Caco-2 (cell line): ENCODE data around the gene MCUB. TPM values are rescaled to one million over a fixed set of nuclear protein-coding genes. Genes with fewer than 3 reads are reported as not detected.

Source experiments
- BruUV-seq: library from RNA; stranded (reverse); fragments of 400-500 nt; replicated peaks from 2 replicates; lab custom pipeline; 2021; lab: Mats Ljungman, UMichigan
- CTCF ChIA-PET: fragments of 300-600 bp; sonication (Branson Sonifier 250); formaldehyde crosslinking; loops from one replicate; lab custom pipeline; 2022; ENCODE audit warnings: antibody characterized with exemption; lab: Charles Lee
- POLR2A ChIA-PET: fragments of 300-600 bp; sonication (Branson Sonifier 250); formaldehyde crosslinking; loops from one replicate; lab custom pipeline; 2022; ENCODE audit warnings: antibody characterized with exemption; lab: Charles Lee
- DNase-seq, 2 experiments: peaks; one replicate each; pipeline versions ENCODE4 v3.0.0 to v3.0.0-alpha.2; 2020 to 2022
- H3K27me3 ChIP-seq: replicated peaks from 2 replicates; pipeline ENCODE4 v1.6.0; 2011; ENCODE audit warnings: low read length; ENCODE audit not compliant: control insufficient read depth, insufficient read depth
- H3K36me3 ChIP-seq: 2 replicates; pipeline ENCODE4 v1.5.1; 2011; ENCODE audit warnings: low read length; ENCODE audit not compliant: control insufficient read depth, insufficient read depth
- H3K4me1 ChIP-seq: fragments of 250-450 bp; sonication (Bioruptor Pico); 2 replicates; pipeline ENCODE4 v1.5.1; 2020; ENCODE audit warnings: mild to moderate bottlenecking
- H3K4me3 ChIP-seq: 2 replicates; pipeline ENCODE4 v1.5.1; 2011; ENCODE audit warnings: low read depth, mild to moderate bottlenecking, control low read depth, low read length
- H3K9me3 ChIP-seq: fragments of 250-450 bp; sonication (Bioruptor Pico); 2 replicates; pipeline ENCODE4 v1.5.1; 2020; ENCODE audit warnings: mild to moderate bottlenecking, moderate library complexity
- H3K27ac Mint-ChIP-seq: one replicate; pipeline ENCODE4 v1.8.0; 2022; ENCODE audit warnings: mixed read lengths; ENCODE audit not compliant: unreplicated experiment
- H3K27me3 Mint-ChIP-seq: one replicate; pipeline ENCODE4 v1.8.0; 2022; ENCODE audit warnings: mixed read lengths; ENCODE audit not compliant: insufficient read depth, unreplicated experiment
- H3K36me3 Mint-ChIP-seq: one replicate; pipeline ENCODE4 v1.8.0; 2022; ENCODE audit warnings: mild to moderate bottlenecking, mixed read lengths; ENCODE audit not compliant: insufficient read depth, unreplicated experiment
- H3K4me1 Mint-ChIP-seq: one replicate; pipeline ENCODE4 v1.8.0; 2022; ENCODE audit warnings: low read depth, mixed read lengths; ENCODE audit not compliant: unreplicated experiment
- H3K4me3 Mint-ChIP-seq: one replicate; pipeline ENCODE4 v1.8.0; 2022; ENCODE audit warnings: mild to moderate bottlenecking, moderate library complexity, mixed read lengths; ENCODE audit not compliant: unreplicated experiment
- H3K9me3 Mint-ChIP-seq: one replicate; pipeline ENCODE4 v1.8.0; 2022; ENCODE audit warnings: mixed read lengths; ENCODE audit not compliant: unreplicated experiment
- intact Hi-C: fragments of 100-400 bp; cut with micrococcal nuclease; formaldehyde crosslinking; loops from one replicate; pipeline ENCODE4 v1.10.0; 2022; ENCODE audit not compliant: unreplicated experiment
- total RNA-seq: library from RNA; stranded (reverse); gene quantifications from 2 replicates; pipeline ENCODE4 v1.2.3, GENCODE V29; 2022
- TF ChIP-seq, protein P1 (sequence below), 2 experiments: fragments of 200-600 bp in 1 of 2; IDR thresholded peaks; 1 replicate in 1 of 2; 2 replicates in 1 of 2; pipeline versions ENCODE4 v1.5.1 to v1.8.0; 2011 to 2022; ENCODE audit warnings: antibody characterized with exemption in 1 of 2, control low read depth in 1 of 2, inconsistent platforms in 1 of 2, low read depth in 1 of 2, low read length in 1 of 2, mild to moderate bottlenecking in 1 of 2, moderate library complexity in 1 of 2; ENCODE audit not compliant: insufficient read depth in 1 of 2, severe bottlenecking in 1 of 2, unreplicated experiment in 1 of 2

MCUB gene
- total RNA-seq, 1 experiment from 2014 or later: 3.6 TPM

DNA sequence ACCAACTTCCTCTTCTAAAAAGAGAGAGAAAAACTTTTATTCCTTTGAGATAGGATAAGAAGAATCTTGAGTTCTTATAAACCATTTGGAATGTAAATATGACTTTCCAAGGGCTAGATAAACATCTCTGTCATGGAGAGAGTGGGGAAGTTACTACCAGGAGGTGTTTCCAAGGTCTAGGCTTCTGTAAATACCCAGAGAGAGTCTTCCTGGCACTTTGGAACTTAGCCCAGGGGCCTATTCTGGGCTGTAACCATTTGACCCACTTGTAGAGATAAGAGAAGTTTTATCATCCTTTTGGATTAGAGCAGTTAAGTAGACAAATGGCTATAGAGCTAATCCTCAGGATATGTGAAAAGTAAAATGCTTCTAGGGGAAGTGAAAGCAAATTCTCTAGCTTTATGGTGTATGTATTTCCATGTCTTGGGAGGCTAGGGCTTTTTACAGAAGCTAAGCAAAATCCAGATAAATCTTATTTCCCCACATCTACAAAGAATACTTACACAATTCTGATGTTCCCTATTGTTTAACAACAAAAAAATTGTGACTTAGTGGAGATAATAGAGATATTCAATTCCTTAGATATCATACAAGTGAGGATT lies 51.1 kb downstream of the MCUB start:
- Histone ChIP-seq H3K4me3 (no peak overlapping the region), H3K36me3 (no peaks in the 10 kb centered on the region), H3K4me1 (peaks cover 22% of the 10 kb centered on the region), H3K9me3 (peaks cover 22% of the 10 kb centered on the region), H3K27me3 (no peaks in the 10 kb centered on the region)
- ChIA-PET CTCF (no interaction called here), POLR2A (no interaction called here)
- H3K4me1 Mint-ChIP-seq: no peaks in the 10 kb centered on the region
- H3K9me3 Mint-ChIP-seq: peaks cover 12% of the 10 kb centered on the region
- no peaks in the 10 kb centered on the region for H3K27me3 Mint-ChIP-seq
- no TSS peak for BruUV-seq
- no peak overlapping the region for H3K27ac Mint-ChIP-seq
- peak; percentile 5 to 41 for DNase-seq
- no peak overlapping the region for H3K4me3 Mint-ChIP-seq
- H3K36me3 Mint-ChIP-seq: no peaks in the 10 kb centered on the region
- intact Hi-C loops: no loop called here
- TF ChIP-seq, protein P1, sequence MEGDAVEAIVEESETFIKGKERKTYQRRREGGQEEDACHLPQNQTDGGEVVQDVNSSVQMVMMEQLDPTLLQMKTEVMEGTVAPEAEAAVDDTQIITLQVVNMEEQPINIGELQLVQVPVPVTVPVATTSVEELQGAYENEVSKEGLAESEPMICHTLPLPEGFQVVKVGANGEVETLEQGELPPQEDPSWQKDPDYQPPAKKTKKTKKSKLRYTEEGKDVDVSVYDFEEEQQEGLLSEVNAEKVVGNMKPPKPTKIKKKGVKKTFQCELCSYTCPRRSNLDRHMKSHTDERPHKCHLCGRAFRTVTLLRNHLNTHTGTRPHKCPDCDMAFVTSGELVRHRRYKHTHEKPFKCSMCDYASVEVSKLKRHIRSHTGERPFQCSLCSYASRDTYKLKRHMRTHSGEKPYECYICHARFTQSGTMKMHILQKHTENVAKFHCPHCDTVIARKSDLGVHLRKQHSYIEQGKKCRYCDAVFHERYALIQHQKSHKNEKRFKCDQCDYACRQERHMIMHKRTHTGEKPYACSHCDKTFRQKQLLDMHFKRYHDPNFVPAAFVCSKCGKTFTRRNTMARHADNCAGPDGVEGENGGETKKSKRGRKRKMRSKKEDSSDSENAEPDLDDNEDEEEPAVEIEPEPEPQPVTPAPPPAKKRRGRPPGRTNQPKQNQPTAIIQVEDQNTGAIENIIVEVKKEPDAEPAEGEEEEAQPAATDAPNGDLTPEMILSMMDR (IDR thresholded peaks at IDR 0.05; ENCODE audit: insufficient read depth in 1 of 2, low read depth in 1 of 2, low read length in 1 of 2, severe bottlenecking in 1 of 2, unreplicated experiment in 1 of 2): no peak

DNA sequence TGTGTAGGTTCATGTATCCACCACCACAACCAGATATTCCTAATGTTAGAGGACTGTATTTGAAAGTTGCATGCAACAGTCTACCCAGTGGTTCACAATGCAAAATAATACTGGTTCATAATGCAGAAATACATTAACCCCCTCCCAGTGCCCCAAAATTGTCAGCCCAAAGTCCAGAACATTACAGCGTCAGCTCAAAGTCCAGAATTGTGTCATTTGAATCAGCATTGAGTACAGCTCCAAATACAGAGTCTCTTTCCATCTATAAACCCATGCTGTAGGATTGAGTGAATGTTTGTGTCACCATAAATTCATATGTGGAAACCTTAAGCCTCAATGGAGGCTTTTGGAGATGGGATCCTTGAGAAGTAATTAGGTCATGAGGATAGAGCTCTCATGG lies 54.0 kb downstream of the MCUB start:
- H3K27me3 ChIP-seq: no peaks in the 10 kb centered on the region
- Mint-ChIP-seq H3K27me3 (peaks cover 4% of the 10 kb centered on the region), H3K27ac (no peak overlapping the region), H3K9me3 (no peaks in the 10 kb centered on the region), H3K4me3 (no peak overlapping the region), H3K36me3 (no peaks in the 10 kb centered on the region), H3K4me1 (no peaks in the 10 kb centered on the region)
- H3K9me3 ChIP-seq: peaks cover 12% of the 10 kb centered on the region
- H3K4me3 ChIP-seq: no peak overlapping the region
- intact Hi-C loops: no loop called here
- TF ChIP-seq, protein P1 (IDR thresholded peaks at IDR 0.05; ENCODE audit: insufficient read depth in 1 of 2, low read depth in 1 of 2, low read length in 1 of 2, severe bottlenecking in 1 of 2, unreplicated experiment in 1 of 2): no peak
- H3K4me1 ChIP-seq: peaks cover 18% of the 10 kb centered on the region
- no peaks in the 10 kb centered on the region for H3K36me3 ChIP-seq
- DNase-seq: no peak
- ChIA-PET POLR2A (no interaction called here), CTCF (no interaction called here)
- BruUV-seq: no TSS peak

DNA sequence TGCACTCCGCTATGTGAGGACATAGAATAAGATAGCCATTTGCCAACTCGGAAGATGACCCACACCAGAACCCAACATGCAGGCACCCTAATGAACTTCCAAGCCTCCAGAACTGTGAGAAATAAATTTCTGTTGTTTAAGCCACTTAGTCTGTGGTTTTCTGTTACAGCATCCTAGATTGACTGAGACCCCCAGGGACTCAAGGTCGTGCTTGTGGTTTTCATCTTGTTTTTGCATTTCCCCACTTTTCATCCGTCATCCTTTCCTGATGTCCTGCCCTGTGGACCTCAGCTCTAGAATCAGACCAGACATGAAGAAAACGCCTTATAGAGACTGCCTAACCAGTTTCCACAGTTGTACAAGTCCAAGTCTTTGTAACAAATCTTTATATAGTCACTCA lies 54.4 kb downstream of the MCUB start:
- intact Hi-C loops: no loop called here
- H3K9me3 ChIP-seq: peaks cover 12% of the 10 kb centered on the region
- Mint-ChIP-seq H3K27ac (no peak overlapping the region), H3K9me3 (no peaks in the 10 kb centered on the region), H3K27me3 (peaks cover 4% of the 10 kb centered on the region), H3K4me3 (no peak overlapping the region), H3K4me1 (no peaks in the 10 kb centered on the region), H3K36me3 (no peaks in the 10 kb centered on the region)
- H3K27me3 ChIP-seq: no peaks in the 10 kb centered on the region
- H3K4me3 ChIP-seq: no peak overlapping the region
- peaks cover 15% of the 10 kb centered on the region for H3K4me1 ChIP-seq
- no TSS peak for BruUV-seq
- TF ChIP-seq, protein P1 (IDR thresholded peaks at IDR 0.05; ENCODE audit: insufficient read depth in 1 of 2, low read depth in 1 of 2, low read length in 1 of 2, severe bottlenecking in 1 of 2, unreplicated experiment in 1 of 2): no peak
- ChIA-PET POLR2A (no interaction called here), CTCF (no interaction called here)
- no peak for DNase-seq
- no peaks in the 10 kb centered on the region for H3K36me3 ChIP-seq
